Skeletal muscle satellite cell (primary cell): Measurements from ENCODE around the gene C3orf20.
A peak's percentile ranks its signal among the peaks of the same experiment; 100 is the strongest.
"Not testable (repeated sequence)": the region's sequence is repeated elsewhere in the genome, so short reads cannot be mapped to it uniquely, and the experiment has no call there.

ENCODE experiments used
- H3K27me3 ChIP-seq: 2 replicates; pipeline ENCODE4 v1.7.0; 2013; ENCODE audit warnings: low read length; ENCODE audit not compliant: control insufficient read depth, insufficient read depth
- H3K36me3 ChIP-seq: 2 replicates; pipeline ENCODE4 v1.7.0; 2013; ENCODE audit warnings: mild to moderate bottlenecking, control low read depth, low read length; ENCODE audit not compliant: insufficient read depth
- H3K4me1 ChIP-seq: 2 replicates; pipeline ENCODE4 v1.7.0; 2013; ENCODE audit warnings: low read length; ENCODE audit not compliant: control insufficient read depth, insufficient read depth
- H3K4me2 ChIP-seq: 2 replicates; pipeline ENCODE4 v1.7.0; 2013; ENCODE audit warnings: mild to moderate bottlenecking, low read length
- H3K4me3 ChIP-seq: 2 replicates; pipeline ENCODE4 v1.7.0; 2013; ENCODE audit warnings: low read length
- H3K9ac ChIP-seq: 2 replicates; pipeline ENCODE4 v1.7.0; 2013; ENCODE audit warnings: mild to moderate bottlenecking, low read depth, low read length, moderate library complexity
- H3K9me3 ChIP-seq: replicated peaks from 2 replicates; pipeline ENCODE4 v1.7.0; 2013; ENCODE audit warnings: mild to moderate bottlenecking, control low read depth, low read length

C3orf20 gene

GRCh38 chr3:14651440-14652251 lies 23.3 kb upstream of the C3orf20 start, which contains the start of gene CCDC174:
CCDC174 (plus strand) TSS chr3:14651762; CDS start chr3:14651837, 75 bp downstream.
- Histone ChIP-seq H3K4me3 (peak within 1 kb of the TSS; percentile 83), H3K27me3 (no peaks in the 10 kb centered on the region), H3K4me1 (peaks cover 9% of the 10 kb centered on the region), H3K9me3 (no peaks in the 10 kb centered on the region), H3K36me3 (peaks cover 15% of the 10 kb centered on the region), H3K4me2 (peak within 1 kb of the TSS; percentile 85), H3K9ac (peak within 1 kb of the TSS; percentile 93)

GRCh38 chr3:14652360-14652907 lies 22.5 kb upstream of the C3orf20 start:
- H3K9ac ChIP-seq: peak overlapping the region; percentile 93
- peak overlapping the region; percentile 85 for H3K4me2 ChIP-seq

GRCh38 chr3:14657579-14657978 lies 17.4 kb upstream of the C3orf20 start:
- Histone ChIP-seq H3K9ac (no peak overlapping the region), H3K27me3 (no peaks in the 10 kb centered on the region), H3K4me3 (no peak overlapping the region), H3K9me3 (no peaks in the 10 kb centered on the region), H3K4me2 (no peak overlapping the region), H3K36me3 (peaks cover 68% of the 10 kb centered on the region), H3K4me1 (peaks cover 9% of the 10 kb centered on the region)

More at GRCh38 chr3:14652360-14652907, 22.5 kb upstream of the C3orf20 start:
- H3K9me3 ChIP-seq, H3K4me1 ChIP-seq, H3K27me3 ChIP-seq: not testable (repeated sequence)
- Histone ChIP-seq H3K36me3 (peaks cover 23% of the 10 kb centered on the region), H3K4me3 (peak overlapping the region; percentile 83)

GRCh38 chr3:14658978-14659377 lies 16.0 kb upstream of the C3orf20 start:
- Histone ChIP-seq H3K36me3 (peaks cover 82% of the 10 kb centered on the region), H3K4me3 (no peak overlapping the region), H3K9ac (no peak overlapping the region), H3K27me3 (no peaks in the 10 kb centered on the region), H3K4me2 (no peak overlapping the region), H3K9me3 (no peaks in the 10 kb centered on the region), H3K4me1 (peaks cover under 1% of the 10 kb centered on the region)

GRCh38 chr3:14660942-14661341 lies 14.0 kb upstream of the C3orf20 start:
- H3K27me3 ChIP-seq: no peaks in the 10 kb centered on the region
- peaks cover 92% of the 10 kb centered on the region for H3K36me3 ChIP-seq
- H3K9me3 ChIP-seq: no peaks in the 10 kb centered on the region
- no peak overlapping the region for H3K9ac ChIP-seq
- H3K4me3 ChIP-seq: no peak overlapping the region
- no peak overlapping the region for H3K4me2 ChIP-seq
- no peaks in the 10 kb centered on the region for H3K4me1 ChIP-seq

GRCh38 chr3:14663396-14664135 lies 11.4 kb upstream of the C3orf20 start:
- Histone ChIP-seq H3K4me2 (no peak overlapping the region), H3K4me1 (no peaks in the 10 kb centered on the region), H3K4me3 (no peak overlapping the region), H3K9ac (no peak overlapping the region), H3K27me3 (no peaks in the 10 kb centered on the region), H3K36me3 (peaks cover 89% of the 10 kb centered on the region), H3K9me3 (no peaks in the 10 kb centered on the region)

- Histone ChIP-seq H3K27me3 (no peaks in the 10 kb centered on the region), H3K4me1 (no peaks in the 10 kb centered on the region), H3K9ac (no peak overlapping the region), H3K36me3 (peaks cover 89% of the 10 kb centered on the region), H3K4me3 (no peak overlapping the region), H3K4me2 (no peak overlapping the region), H3K9me3 (no peaks in the 10 kb centered on the region)
Measured at GRCh38 chr3:14664170-14664569, 10.8 kb upstream of the C3orf20 start.

GRCh38 chr3:14672588-14672987 lies 2.4 kb upstream of the C3orf20 start:
- Histone ChIP-seq H3K4me2 (no peak overlapping the region), H3K4me3 (no peak overlapping the region), H3K27me3 (no peaks in the 10 kb centered on the region), H3K4me1 (no peaks in the 10 kb centered on the region), H3K9ac (no peak overlapping the region), H3K36me3 (peaks cover 50% of the 10 kb centered on the region), H3K9me3 (no peaks in the 10 kb centered on the region)

- Histone ChIP-seq H3K9me3 (no peaks in the 10 kb centered on the region), H3K27me3 (no peaks in the 10 kb centered on the region), H3K36me3 (peaks cover 11% of the 10 kb centered on the region), H3K4me1 (no peaks in the 10 kb centered on the region), H3K4me2 (no peak overlapping the region), H3K4me3 (no peak overlapping the region), H3K9ac (no peak overlapping the region)
Measured at GRCh38 chr3:14676881-14677280, 1.9 kb downstream of the C3orf20 start.

GRCh38 chr3:14678015-14678503 lies 3.1 kb downstream of the C3orf20 start:
- Histone ChIP-seq H3K4me3 (no peak overlapping the region), H3K27me3 (no peaks in the 10 kb centered on the region), H3K36me3 (no peaks in the 10 kb centered on the region), H3K9me3 (no peaks in the 10 kb centered on the region), H3K4me1 (no peaks in the 10 kb centered on the region), H3K4me2 (no peak overlapping the region), H3K9ac (no peak overlapping the region)

- Histone ChIP-seq H3K4me1 (no peaks in the 10 kb centered on the region), H3K27me3 (no peaks in the 10 kb centered on the region), H3K36me3 (no peaks in the 10 kb centered on the region)
Measured at GRCh38 chr3:14680115-14680514, 5.2 kb downstream of the C3orf20 start.

More at GRCh38 chr3:14680115-14680514, 5.2 kb downstream of the C3orf20 start:
- Histone ChIP-seq H3K9ac (no peak overlapping the region), H3K4me2 (no peak overlapping the region), H3K9me3 (no peaks in the 10 kb centered on the region), H3K4me3 (no peak overlapping the region)
